Activated T-cell treated with anti-CD3 and anti-CD28 coated beads for 48 hours (primary cell): Measurements from ENCODE around the gene PNPO.

Experiments
- DNase-seq: peaks from one replicate; pipeline ENCODE4 v3.0.0-alpha.2; 2020; ENCODE audit warnings: low read depth

PNPO gene

GRCh38 chr17:47998044-47998443 is 56.7 kb downstream of the PNPO start:
- DNase-seq = no peak
